Liver (tissue), 9 donors: ENCODE measurements around the gene UMAD1. TPM values are rescaled to one million over a fixed set of nuclear protein-coding genes. Genes with fewer than 3 reads are reported as not detected.
A peak's percentile ranks its signal among the peaks of the same experiment; 100 is the strongest.

Source experiments
- DNase-seq: peaks from one replicate; pipeline ENCODE4 v3.0.0-alpha.2; 2017; ENCODE audit warnings: low spot score
- H3K27ac ChIP-seq, 2 donors: one replicate each; pipeline ENCODE4 v1.7.0; 2013; ENCODE audit warnings: inconsistent platforms in 2 of 2, low read length in 2 of 2, control low read depth in 1 of 2, low read depth in 1 of 2, mild to moderate bottlenecking in 1 of 2
- H3K27me3 ChIP-seq, 4 donors: one replicate each; pipeline versions ENCODE4 v1.6.1 to v1.7.0; 2013; ENCODE audit warnings: low read length in 3 of 4, inconsistent platforms in 1 of 4, mild to moderate bottlenecking in 1 of 4, moderate library complexity in 1 of 4; ENCODE audit not compliant: control insufficient read depth in 4 of 4, insufficient read depth in 4 of 4
- H3K36me3 ChIP-seq, 4 donors: one replicate each; pipeline versions ENCODE4 v1.6.1 to v1.7.0; 2013; ENCODE audit warnings: low read length in 3 of 4, mild to moderate bottlenecking in 3 of 4, low read depth in 1 of 4, moderate library complexity in 1 of 4; ENCODE audit not compliant: control insufficient read depth in 4 of 4, insufficient read depth in 3 of 4
- H3K4me1 ChIP-seq, 4 donors: one replicate each; pipeline versions ENCODE4 v1.6.1 to v1.7.0; 2013; ENCODE audit warnings: low read length in 3 of 4, mild to moderate bottlenecking in 3 of 4, moderate library complexity in 1 of 4; ENCODE audit not compliant: control insufficient read depth in 4 of 4, insufficient read depth in 4 of 4
- H3K4me3 ChIP-seq, 3 donors: one replicate each; pipeline versions ENCODE4 v1.6.1 to v1.7.0; 2013; ENCODE audit warnings: low read length in 3 of 3, control low read depth in 1 of 3, low read depth in 1 of 3, mild to moderate bottlenecking in 1 of 3
- H3K9ac ChIP-seq, 2 donors: one replicate each; pipeline ENCODE4 v1.7.0; 2013; ENCODE audit warnings: low read length in 2 of 2, mild to moderate bottlenecking in 2 of 2, moderate library complexity in 2 of 2, control low read depth in 1 of 2, low read depth in 1 of 2
- H3K9me3 ChIP-seq, 4 donors: one replicate each; pipeline versions ENCODE4 v1.6.1 to v1.7.0; 2013; ENCODE audit warnings: low read length in 3 of 4; ENCODE audit not compliant: control insufficient read depth in 4 of 4
- EGR1 ChIP-seq, 2 donors: IDR thresholded peaks; 2 replicates each; pipeline ENCODE4 v1.6.1; 2016 to 2018; ENCODE audit warnings: antibody characterized with exemption in 2 of 2, low read depth in 2 of 2
- FOXA2 ChIP-seq: IDR thresholded peaks from 2 replicates; pipeline ENCODE4 v1.6.1; 2016; ENCODE audit warnings: antibody characterized with exemption
- HNF4G ChIP-seq: IDR thresholded peaks from 2 replicates; pipeline ENCODE4 v1.6.1; 2016; ENCODE audit warnings: antibody characterized with exemption
- NR2F2 ChIP-seq: IDR thresholded peaks from 2 replicates; pipeline ENCODE4 v1.6.1; 2016; ENCODE audit warnings: antibody characterized with exemption
- RAD21 ChIP-seq, 2 donors: IDR thresholded peaks; 2 replicates each; pipeline ENCODE4 v1.6.1; 2016; ENCODE audit warnings: antibody characterized with exemption in 2 of 2, mild to moderate bottlenecking in 2 of 2
- RXRA ChIP-seq, 2 donors: IDR thresholded peaks; 2 replicates each; pipeline ENCODE4 v1.6.1; 2017 to 2018; ENCODE audit warnings: antibody characterized with exemption in 2 of 2, mild to moderate bottlenecking in 1 of 2
- SP1 ChIP-seq: IDR thresholded peaks from 2 replicates; pipeline ENCODE4 v1.6.1; 2018; ENCODE audit warnings: antibody characterized with exemption, mild to moderate bottlenecking
- TAF1 ChIP-seq: conservative IDR thresholded peaks from 2 replicates; pipeline ENCODE4 v1.6.1; 2016; ENCODE audit warnings: antibody characterized with exemption, mild to moderate bottlenecking
- WGBS: extraction: QIAGEN DNeasy Blood & Tissue Kit; methylation state at CpG from one replicate; pipeline ENCODE4 v1.1.7; 2013; 5-methylcytosine and 5-hydroxymethylcytosine counted together
- polyA plus RNA-seq, 2 donors: library from polyadenylated mRNA; stranded (reverse) in 1 of 2; unstranded in 1 of 2; fragments of 200-250 nt in 1 of 2; fragments of >200 nt in 1 of 2; fragmentation: Nextera tagmentation in 1 of 2; extraction: Ambion mirVana in 1 of 2; gene quantifications; one replicate each; pipeline versions ENCODE4 v1.2.1 to v1.2.3, GENCODE V29; 2013 to 2015
- total RNA-seq, 2 donors: library from RNA; depleted of rRNA; stranded (reverse); fragments of >200 nt; gene quantifications; one replicate each; pipeline ENCODE4 v1.2.3, GENCODE V29; 2014
- TF ChIP-seq, protein P1 (sequence below): IDR thresholded peaks from 2 replicates; pipeline ENCODE4 v1.6.1; 2016; ENCODE audit warnings: antibody characterized with exemption, mild to moderate bottlenecking
- TF ChIP-seq, protein P2 (sequence below): IDR thresholded peaks from 2 replicates; pipeline ENCODE4 v1.6.1; 2016; ENCODE audit warnings: antibody characterized with exemption
- TF ChIP-seq, protein P3 (sequence below): IDR thresholded peaks from 2 replicates; pipeline ENCODE4 v1.6.1; 2016; ENCODE audit warnings: antibody characterized with exemption
- TF ChIP-seq, protein P4 (sequence below): IDR thresholded peaks from 2 replicates; pipeline ENCODE4 v1.6.1; 2016; ENCODE audit warnings: antibody characterized with exemption
- TF ChIP-seq, protein P5 (sequence below): fragments of 150-350 bp; IDR thresholded peaks from 2 replicates; pipeline ENCODE4 v1.5.1; 2017; ENCODE audit warnings: improper control_type of control experiment, low read depth, low read length; ENCODE audit not compliant: missing input control
- donor health status: healthy.
- donor health status: healthy.
- donor health status: healthy.
- donor health status: healthy.
- donor health status: healthy.

UMAD1 gene
- total and polyA plus RNA-seq, 4 donors = 5.9 to 12.2 (median 7.9) TPM

DNA sequence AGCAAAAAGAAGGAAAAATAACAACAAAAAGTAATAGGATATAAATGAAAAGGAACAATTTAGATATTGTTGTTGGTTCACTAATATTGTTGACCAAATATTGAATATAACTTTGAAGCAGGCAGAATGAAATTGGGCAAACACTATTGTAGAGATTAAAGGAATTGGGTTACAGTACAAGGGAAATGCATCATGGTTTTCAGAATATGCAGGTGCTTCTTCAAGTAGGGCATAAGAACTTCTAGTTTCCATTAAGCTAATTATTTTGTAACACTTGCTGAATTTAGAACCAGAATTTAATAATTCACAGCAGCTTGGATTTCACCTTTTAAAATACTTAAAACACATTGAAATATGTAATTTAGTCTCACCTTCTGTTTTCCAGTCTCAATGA is 41.4 kb downstream of the UMAD1 start:
- Histone ChIP-seq H3K4me1 (peaks cover 0 to 16% (median 4%) of the 10 kb centered on the region in 4 donors), H3K27ac (no peak overlapping the region)

DNA sequence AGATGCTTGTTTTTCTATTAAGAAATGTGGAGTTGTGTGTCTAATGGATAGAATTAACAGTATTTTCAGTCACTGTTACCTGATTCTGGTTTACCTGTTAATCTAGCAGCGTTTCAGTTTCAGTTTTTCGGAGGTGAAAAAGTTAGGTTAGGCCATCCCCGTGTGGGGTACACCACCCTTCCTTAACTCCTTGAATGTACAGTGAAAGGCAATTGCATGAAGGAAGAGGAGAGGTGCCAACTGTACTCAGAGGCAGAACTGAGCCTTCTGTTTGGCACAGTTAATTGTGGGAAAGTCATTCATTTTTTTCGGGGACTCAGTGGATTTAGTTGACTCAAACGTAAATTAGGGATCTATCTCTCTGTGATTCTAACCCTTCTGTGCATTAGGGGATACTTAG is 42.3 kb downstream of the UMAD1 start:
- Histone ChIP-seq H3K27ac (peak overlapping the region in 1 of 2 donors; percentile 41), H3K4me1 (peaks cover 0 to 16% (median 4%) of the 10 kb centered on the region in 4 donors), H3K9ac (peak overlapping the region in 1 of 2 donors; percentile 58), H3K9me3 (no peaks in the 10 kb centered on the region), H3K27me3 (no peaks in the 10 kb centered on the region), H3K4me3 (no peak overlapping the region), H3K36me3 (no peaks in the 10 kb centered on the region)
- 70% methylated on average over 5 of the region's 5 CpGs for WGBS
- DNase-seq = no peak
- no peak for TF ChIP-seq RAD21 (IDR thresholded peaks at IDR 0.05)
- TF ChIP-seq NR2F2 = no peak
- TF ChIP-seq, protein P1, sequence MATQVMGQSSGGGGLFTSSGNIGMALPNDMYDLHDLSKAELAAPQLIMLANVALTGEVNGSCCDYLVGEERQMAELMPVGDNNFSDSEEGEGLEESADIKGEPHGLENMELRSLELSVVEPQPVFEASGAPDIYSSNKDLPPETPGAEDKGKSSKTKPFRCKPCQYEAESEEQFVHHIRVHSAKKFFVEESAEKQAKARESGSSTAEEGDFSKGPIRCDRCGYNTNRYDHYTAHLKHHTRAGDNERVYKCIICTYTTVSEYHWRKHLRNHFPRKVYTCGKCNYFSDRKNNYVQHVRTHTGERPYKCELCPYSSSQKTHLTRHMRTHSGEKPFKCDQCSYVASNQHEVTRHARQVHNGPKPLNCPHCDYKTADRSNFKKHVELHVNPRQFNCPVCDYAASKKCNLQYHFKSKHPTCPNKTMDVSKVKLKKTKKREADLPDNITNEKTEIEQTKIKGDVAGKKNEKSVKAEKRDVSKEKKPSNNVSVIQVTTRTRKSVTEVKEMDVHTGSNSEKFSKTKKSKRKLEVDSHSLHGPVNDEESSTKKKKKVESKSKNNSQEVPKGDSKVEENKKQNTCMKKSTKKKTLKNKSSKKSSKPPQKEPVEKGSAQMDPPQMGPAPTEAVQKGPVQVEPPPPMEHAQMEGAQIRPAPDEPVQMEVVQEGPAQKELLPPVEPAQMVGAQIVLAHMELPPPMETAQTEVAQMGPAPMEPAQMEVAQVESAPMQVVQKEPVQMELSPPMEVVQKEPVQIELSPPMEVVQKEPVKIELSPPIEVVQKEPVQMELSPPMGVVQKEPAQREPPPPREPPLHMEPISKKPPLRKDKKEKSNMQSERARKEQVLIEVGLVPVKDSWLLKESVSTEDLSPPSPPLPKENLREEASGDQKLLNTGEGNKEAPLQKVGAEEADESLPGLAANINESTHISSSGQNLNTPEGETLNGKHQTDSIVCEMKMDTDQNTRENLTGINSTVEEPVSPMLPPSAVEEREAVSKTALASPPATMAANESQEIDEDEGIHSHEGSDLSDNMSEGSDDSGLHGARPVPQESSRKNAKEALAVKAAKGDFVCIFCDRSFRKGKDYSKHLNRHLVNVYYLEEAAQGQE = no peak

More for the DNA sequence above, 41.4 kb downstream of the UMAD1 start:
- TF ChIP-seq, protein P2, sequence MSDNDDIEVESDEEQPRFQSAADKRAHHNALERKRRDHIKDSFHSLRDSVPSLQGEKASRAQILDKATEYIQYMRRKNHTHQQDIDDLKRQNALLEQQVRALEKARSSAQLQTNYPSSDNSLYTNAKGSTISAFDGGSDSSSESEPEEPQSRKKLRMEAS = no peak
- TF ChIP-seq, protein P3, sequence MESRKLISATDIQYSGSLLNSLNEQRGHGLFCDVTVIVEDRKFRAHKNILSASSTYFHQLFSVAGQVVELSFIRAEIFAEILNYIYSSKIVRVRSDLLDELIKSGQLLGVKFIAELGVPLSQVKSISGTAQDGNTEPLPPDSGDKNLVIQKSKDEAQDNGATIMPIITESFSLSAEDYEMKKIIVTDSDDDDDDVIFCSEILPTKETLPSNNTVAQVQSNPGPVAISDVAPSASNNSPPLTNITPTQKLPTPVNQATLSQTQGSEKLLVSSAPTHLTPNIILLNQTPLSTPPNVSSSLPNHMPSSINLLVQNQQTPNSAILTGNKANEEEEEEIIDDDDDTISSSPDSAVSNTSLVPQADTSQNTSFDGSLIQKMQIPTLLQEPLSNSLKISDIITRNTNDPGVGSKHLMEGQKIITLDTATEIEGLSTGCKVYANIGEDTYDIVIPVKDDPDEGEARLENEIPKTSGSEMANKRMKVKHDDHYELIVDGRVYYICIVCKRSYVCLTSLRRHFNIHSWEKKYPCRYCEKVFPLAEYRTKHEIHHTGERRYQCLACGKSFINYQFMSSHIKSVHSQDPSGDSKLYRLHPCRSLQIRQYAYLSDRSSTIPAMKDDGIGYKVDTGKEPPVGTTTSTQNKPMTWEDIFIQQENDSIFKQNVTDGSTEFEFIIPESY = no peak
- TF ChIP-seq TAF1 (no peak), EGR1 (IDR thresholded peaks at IDR 0.05; ENCODE audit: low read depth in 2 of 2) (no peak), SP1 (no peak), NR2F2 (no peak), RXRA (IDR thresholded peaks at IDR 0.05) (no peak), RAD21 (IDR thresholded peaks at IDR 0.05) (no peak), HNF4G (no peak), FOXA2 (no peak)
- TF ChIP-seq, protein P4, sequence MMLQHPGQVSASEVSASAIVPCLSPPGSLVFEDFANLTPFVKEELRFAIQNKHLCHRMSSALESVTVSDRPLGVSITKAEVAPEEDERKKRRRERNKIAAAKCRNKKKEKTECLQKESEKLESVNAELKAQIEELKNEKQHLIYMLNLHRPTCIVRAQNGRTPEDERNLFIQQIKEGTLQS = no peak
- TF ChIP-seq, protein P1 = no peak
- TF ChIP-seq, protein P5, sequence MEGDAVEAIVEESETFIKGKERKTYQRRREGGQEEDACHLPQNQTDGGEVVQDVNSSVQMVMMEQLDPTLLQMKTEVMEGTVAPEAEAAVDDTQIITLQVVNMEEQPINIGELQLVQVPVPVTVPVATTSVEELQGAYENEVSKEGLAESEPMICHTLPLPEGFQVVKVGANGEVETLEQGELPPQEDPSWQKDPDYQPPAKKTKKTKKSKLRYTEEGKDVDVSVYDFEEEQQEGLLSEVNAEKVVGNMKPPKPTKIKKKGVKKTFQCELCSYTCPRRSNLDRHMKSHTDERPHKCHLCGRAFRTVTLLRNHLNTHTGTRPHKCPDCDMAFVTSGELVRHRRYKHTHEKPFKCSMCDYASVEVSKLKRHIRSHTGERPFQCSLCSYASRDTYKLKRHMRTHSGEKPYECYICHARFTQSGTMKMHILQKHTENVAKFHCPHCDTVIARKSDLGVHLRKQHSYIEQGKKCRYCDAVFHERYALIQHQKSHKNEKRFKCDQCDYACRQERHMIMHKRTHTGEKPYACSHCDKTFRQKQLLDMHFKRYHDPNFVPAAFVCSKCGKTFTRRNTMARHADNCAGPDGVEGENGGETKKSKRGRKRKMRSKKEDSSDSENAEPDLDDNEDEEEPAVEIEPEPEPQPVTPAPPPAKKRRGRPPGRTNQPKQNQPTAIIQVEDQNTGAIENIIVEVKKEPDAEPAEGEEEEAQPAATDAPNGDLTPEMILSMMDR = no peak
- H3K36me3 ChIP-seq = no peaks in the 10 kb centered on the region
- H3K27me3 ChIP-seq = no peaks in the 10 kb centered on the region
- H3K9ac ChIP-seq = no peak overlapping the region
- no peak overlapping the region for H3K4me3 ChIP-seq
- H3K9me3 ChIP-seq = no peaks in the 10 kb centered on the region
- no peak for DNase-seq
